Esophagus muscularis mucosa (tissue), 4 donors: ENCODE measurements around the gene RNF144A. TPM values are rescaled to one million over a fixed set of nuclear protein-coding genes. Genes with fewer than 3 reads are reported as not detected.

Experiments
- DNase-seq: peaks from one replicate; pipeline ENCODE4 v3.0.0-alpha.2; 2017; ENCODE audit errors: extremely low spot score
- H3K27ac ChIP-seq, 4 donors: fragments of 200-600 bp; sonication (generic); replicated peaks in 1 of 4; 1 replicate in 3 of 4; 2 replicates in 1 of 4; pipeline ENCODE4 v1.5.1; 2016 to 2019; ENCODE audit warnings: mild to moderate bottlenecking in 1 of 4
- H3K27me3 ChIP-seq, 4 donors: fragments of 200-600 bp; sonication (generic); one replicate each; pipeline versions ENCODE4 v1.5.1 to v1.6.0; 2016 to 2019
- H3K36me3 ChIP-seq, 4 donors: fragments of 200-600 bp; sonication (generic); one replicate each; pipeline ENCODE4 v1.5.1; 2016 to 2019
- H3K4me1 ChIP-seq, 4 donors: fragments of 200-600 bp; sonication (generic); one replicate each; pipeline ENCODE4 v1.5.1; 2016 to 2019
- H3K4me3 ChIP-seq, 4 donors: fragments of 200-600 bp; sonication (generic); 1 replicate in 2 of 4; 2 replicates in 2 of 4; pipeline ENCODE4 v1.5.1; 2016 to 2019; ENCODE audit warnings: mild to moderate bottlenecking in 4 of 4, moderate library complexity in 1 of 4
- H3K9me3 ChIP-seq, 4 donors: fragments of 200-600 bp; sonication (generic); 1 replicate in 3 of 4; 2 replicates in 1 of 4; pipeline ENCODE4 v1.5.1; 2016 to 2019
- EP300 ChIP-seq: sonication (generic); formaldehyde crosslinking; IDR thresholded peaks from one replicate; pipeline ENCODE4 v1.6.1; 2017; ENCODE audit warnings: antibody characterized with exemption
- POLR2A ChIP-seq: fragments of 450-650 bp; IDR thresholded peaks from one replicate; pipeline ENCODE4 v1.6.1; 2017; ENCODE audit warnings: antibody characterized with exemption, moderate library complexity, mild to moderate bottlenecking, low read depth
- POLR2AphosphoS5 ChIP-seq, 2 donors: sonication (generic); formaldehyde crosslinking; IDR thresholded peaks; one replicate each; pipeline ENCODE4 v1.6.1; 2017; ENCODE audit warnings: antibody characterized with exemption in 2 of 2
- WGBS: methylation state at CpG from one replicate; pipeline ENCODE4 v1.1.5; 2018; 5-methylcytosine and 5-hydroxymethylcytosine counted together
- intact Hi-C: fragments of 100-400 bp; cut with DNase I; formaldehyde crosslinking; loops from one replicate; pipeline ENCODE4 v1.15.1; 2023
- total RNA-seq, 4 donors: library from RNA; depleted of rRNA; stranded (reverse); fragments of >200 nt; gene quantifications; one replicate each; pipeline versions ENCODE4 v1.1.0 to v1.2.1, GENCODE V29; 2016
- TF ChIP-seq, protein P1 (sequence below), 3 experiments: fragments of 200-600 bp in 2 of 3; fragments of 450-650 bp in 1 of 3; sonication (generic) in 2 of 3; IDR thresholded peaks; one replicate each; pipeline ENCODE4 v1.5.1; 2017 to 2019; ENCODE audit warnings: antibody characterized with exemption in 3 of 3, mild to moderate bottlenecking in 2 of 3, moderate library complexity in 1 of 3

RNF144A gene
- total RNA-seq, 4 donors from 2014 or later: 5.4 to 10.8 (median 8.8) TPM

- intact Hi-C loops: loop anchor here (5.0 kb wide), 1 partner anchor 91 kb away; the partner anchor contains the start of gene RNF144A
- H3K27me3 ChIP-seq: no peaks in the 10 kb centered on the region
- H3K36me3 ChIP-seq: no peaks in the 10 kb centered on the region
- TF ChIP-seq POLR2A (no peak), EP300 (no peak), POLR2AphosphoS5 (IDR thresholded peaks at IDR 0.05) (peak in 1 of 2 donors; percentile 34)
- TF ChIP-seq, protein P1, sequence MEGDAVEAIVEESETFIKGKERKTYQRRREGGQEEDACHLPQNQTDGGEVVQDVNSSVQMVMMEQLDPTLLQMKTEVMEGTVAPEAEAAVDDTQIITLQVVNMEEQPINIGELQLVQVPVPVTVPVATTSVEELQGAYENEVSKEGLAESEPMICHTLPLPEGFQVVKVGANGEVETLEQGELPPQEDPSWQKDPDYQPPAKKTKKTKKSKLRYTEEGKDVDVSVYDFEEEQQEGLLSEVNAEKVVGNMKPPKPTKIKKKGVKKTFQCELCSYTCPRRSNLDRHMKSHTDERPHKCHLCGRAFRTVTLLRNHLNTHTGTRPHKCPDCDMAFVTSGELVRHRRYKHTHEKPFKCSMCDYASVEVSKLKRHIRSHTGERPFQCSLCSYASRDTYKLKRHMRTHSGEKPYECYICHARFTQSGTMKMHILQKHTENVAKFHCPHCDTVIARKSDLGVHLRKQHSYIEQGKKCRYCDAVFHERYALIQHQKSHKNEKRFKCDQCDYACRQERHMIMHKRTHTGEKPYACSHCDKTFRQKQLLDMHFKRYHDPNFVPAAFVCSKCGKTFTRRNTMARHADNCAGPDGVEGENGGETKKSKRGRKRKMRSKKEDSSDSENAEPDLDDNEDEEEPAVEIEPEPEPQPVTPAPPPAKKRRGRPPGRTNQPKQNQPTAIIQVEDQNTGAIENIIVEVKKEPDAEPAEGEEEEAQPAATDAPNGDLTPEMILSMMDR (IDR thresholded peaks at IDR 0.05): peak in 1 of 3 experiments; percentile 42
- H3K4me3 ChIP-seq: peak overlapping the region in 2 of 4 donors; percentile 7 to 19
- WGBS: 54% methylated on average over 10 of the region's 24 CpGs
- H3K27ac ChIP-seq: peak overlapping the region; percentile 61 to 77 (median 68)
- no peak for DNase-seq
- H3K9me3 ChIP-seq: no peaks in the 10 kb centered on the region
- H3K4me1 ChIP-seq: peaks cover 42 to 63% (median 52%) of the 10 kb centered on the region in 4 donors
Observed at GRCh38 chr2:7007846-7008741, 90.9 kb downstream of the RNF144A start.

DNA sequence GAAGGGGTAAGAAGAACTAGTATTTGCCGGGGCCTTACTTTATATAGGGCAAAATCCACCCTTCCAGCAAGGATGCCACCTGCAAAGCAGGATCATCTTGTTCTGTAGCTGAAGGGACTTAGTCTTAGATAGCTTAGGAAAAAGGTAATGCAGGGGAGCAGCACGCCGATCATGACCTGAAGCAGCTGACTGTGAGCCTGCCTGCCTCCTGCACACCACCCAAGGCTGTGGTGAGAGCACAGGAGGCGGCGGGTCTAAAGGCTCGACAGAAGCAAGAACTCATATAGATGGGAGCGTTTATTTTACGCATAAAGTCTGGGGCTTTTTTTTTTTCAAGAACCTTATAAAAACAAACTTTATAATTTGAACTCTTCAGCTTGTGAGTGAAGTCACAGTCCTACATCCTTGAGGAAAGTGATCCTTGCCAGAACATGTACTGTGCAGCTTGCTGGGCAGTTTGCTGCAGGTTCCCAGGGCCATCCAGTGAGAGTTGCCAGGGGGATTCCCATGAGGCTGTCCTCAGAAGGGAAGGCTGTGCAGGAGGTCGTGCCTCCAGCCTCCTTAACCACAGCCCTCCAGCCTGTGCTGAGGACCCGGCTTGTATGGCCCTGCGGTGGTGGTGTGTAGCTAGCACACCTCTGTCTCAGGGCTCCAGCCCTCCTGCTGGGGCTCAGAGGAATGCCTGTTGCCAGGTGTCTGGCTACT, 92.1 kb downstream of the RNF144A start:
- peaks cover 52 to 72% (median 61%) of the 10 kb centered on the region in 4 donors for H3K4me1 ChIP-seq
- WGBS: 94% methylated on average over 11 of the region's 11 CpGs
- intact Hi-C loops: loop anchor here (5.0 kb wide), 1 partner anchor 92 kb away; the partner anchor contains the start of gene RNF144A
- no peaks in the 10 kb centered on the region for H3K9me3 ChIP-seq
- DNase-seq: no peak
- TF ChIP-seq EP300 (no peak), POLR2AphosphoS5 (IDR thresholded peaks at IDR 0.05) (no peak), POLR2A (no peak)
- TF ChIP-seq, protein P1 (IDR thresholded peaks at IDR 0.05): no peak
- H3K36me3 ChIP-seq: no peaks in the 10 kb centered on the region
- H3K27me3 ChIP-seq: no peaks in the 10 kb centered on the region
- peak overlapping the region; percentile 60 to 77 (median 68) for H3K27ac ChIP-seq
- H3K4me3 ChIP-seq: no peak overlapping the region

DNA sequence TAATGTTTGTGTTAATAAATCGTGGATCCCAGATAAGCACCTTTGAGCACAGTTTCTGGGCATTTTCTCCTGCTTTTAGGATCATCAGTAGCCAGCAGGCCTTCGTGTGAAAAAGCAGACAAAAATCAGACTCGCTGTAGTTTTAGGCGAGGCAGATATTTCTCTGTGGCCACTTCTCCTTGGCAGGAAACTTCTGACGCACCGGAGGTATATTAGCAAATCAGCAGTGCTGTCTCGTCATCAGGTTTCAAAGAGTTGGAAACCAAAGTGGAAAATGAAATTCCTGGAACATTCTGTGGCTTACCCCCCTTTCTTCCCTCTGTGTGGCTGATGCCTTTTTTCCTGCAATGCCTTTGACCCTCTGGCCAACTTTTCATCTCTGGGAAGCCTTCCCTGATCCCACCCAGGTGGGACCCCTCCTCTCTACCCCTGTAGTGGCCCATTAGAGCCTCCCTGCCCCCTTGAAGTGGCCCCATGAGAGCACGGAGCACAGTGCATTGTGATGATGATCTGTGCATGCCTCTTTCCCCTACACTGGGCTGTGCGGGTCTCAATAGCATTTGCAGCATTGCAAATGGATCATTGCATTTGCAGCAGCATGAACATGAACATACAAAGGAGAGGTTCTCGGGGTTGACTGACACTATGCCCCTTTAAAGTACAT, 93.3 kb downstream of the RNF144A start:
- H3K27ac ChIP-seq: peak overlapping the region; percentile 60 to 77 (median 68)
- peaks cover 64 to 83% (median 73%) of the 10 kb centered on the region in 4 donors for H3K4me1 ChIP-seq
- WGBS: 54% methylated on average over 10 of the region's 10 CpGs
- H3K4me3 ChIP-seq: no peak overlapping the region
- no peaks in the 10 kb centered on the region for H3K9me3 ChIP-seq
- no peak for DNase-seq
- TF ChIP-seq POLR2AphosphoS5 (IDR thresholded peaks at IDR 0.05) (peak; percentile 56 to 69), EP300 (no peak), POLR2A (no peak)
- TF ChIP-seq, protein P1 (IDR thresholded peaks at IDR 0.05): no peak
- H3K36me3 ChIP-seq: no peaks in the 10 kb centered on the region
- H3K27me3 ChIP-seq: no peaks in the 10 kb centered on the region
- intact Hi-C loops: no loop called here

DNA sequence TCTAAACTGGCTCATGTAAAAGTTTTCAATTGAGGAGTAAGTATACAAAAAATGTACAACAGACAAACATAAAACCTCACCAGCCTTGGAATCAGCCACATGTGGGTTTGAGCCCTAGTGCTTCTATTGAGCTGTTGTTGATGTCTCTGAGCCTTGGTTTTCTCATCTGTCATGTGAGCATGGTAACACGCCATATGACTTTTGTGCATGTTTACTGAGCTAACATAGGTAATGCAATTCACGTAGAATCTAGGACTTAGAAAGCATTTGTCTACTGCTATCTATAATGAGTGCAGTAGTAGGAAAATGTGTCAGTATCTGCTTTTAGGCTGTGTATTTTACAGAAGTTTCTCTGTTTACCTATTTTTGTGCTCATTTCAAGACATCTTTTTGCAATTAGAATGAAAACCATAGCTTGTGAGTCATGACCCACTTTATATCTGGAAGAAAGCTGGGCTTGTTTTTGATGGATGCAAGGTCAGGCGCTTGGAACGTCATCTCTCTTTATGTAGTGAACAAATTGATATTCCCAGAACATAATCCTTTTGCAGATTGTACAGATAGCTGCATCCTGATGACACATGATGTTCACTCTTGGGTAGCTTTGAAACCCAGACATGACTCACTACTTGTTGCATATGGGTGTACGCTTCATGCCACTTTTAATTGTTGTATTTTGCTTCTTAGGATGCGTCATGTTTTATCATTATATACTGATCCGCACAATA, 94.3 kb downstream of the RNF144A start:
- Histone ChIP-seq H3K4me1 (peaks cover 69 to 92% (median 82%) of the 10 kb centered on the region in 4 donors), H3K27me3 (no peaks in the 10 kb centered on the region), H3K27ac (peak overlapping the region in 2 of 4 donors; percentile 70 to 77), H3K4me3 (no peak overlapping the region), H3K36me3 (no peaks in the 10 kb centered on the region), H3K9me3 (no peaks in the 10 kb centered on the region)
- WGBS: 67% methylated on average over 7 of the region's 7 CpGs
- TF ChIP-seq POLR2A: no peak
- TF ChIP-seq, protein P1 (IDR thresholded peaks at IDR 0.05): no peak
- no peak for TF ChIP-seq EP300
- no peak for TF ChIP-seq POLR2AphosphoS5 (IDR thresholded peaks at IDR 0.05)
- no peak for DNase-seq
- intact Hi-C loops: no loop called here
